Naive thymus-derived CD4-positive, alpha-beta T cell (primary cell): ENCODE measurements around the gene ZNF771. TPM values are rescaled to one million over a fixed set of nuclear protein-coding genes. Genes with fewer than 3 reads are reported as not detected.

ENCODE experiments used
- ATAC-seq: fragments of 150-1000 bp; cut with Tn5 transposase; 2 replicates; pipeline ENCODE4 v1.10.0; 2021; ENCODE audit warnings: mild to moderate bottlenecking, moderate library complexity
- CTCF ChIA-PET: fragments of 350-600 bp; sonication (Branson Sonifier 250); formaldehyde crosslinking; loops from one replicate; lab custom pipeline; 2021; ENCODE audit warnings: antibody characterized with exemption; lab: Charles Lee
- POLR2A ChIA-PET: fragments of 350-600 bp; sonication (Branson Sonifier 250); formaldehyde crosslinking; loops from one replicate; lab custom pipeline; 2021; ENCODE audit warnings: antibody characterized with exemption, inconsistent platforms; lab: Charles Lee
- DNase-seq, 9 donors: peaks; one replicate each; pipeline versions ENCODE4 v3.0.0 to v3.0.0-alpha.2; 2020 to 2022; ENCODE audit warnings: mixed read lengths in 1 of 9
- H3K27ac ChIP-seq: one replicate; pipeline ENCODE4 v1.7.0; 2013; ENCODE audit warnings: mild to moderate bottlenecking, low read depth, low read length, moderate library complexity
- H3K27me3 ChIP-seq, 2 donors: one replicate each; pipeline ENCODE4 v1.7.0; 2013; ENCODE audit warnings: low read length in 2 of 2, mild to moderate bottlenecking in 2 of 2, moderate library complexity in 2 of 2; ENCODE audit not compliant: control insufficient read depth in 2 of 2, insufficient read depth in 2 of 2
- H3K36me3 ChIP-seq, 3 experiments: 1 replicate in 2 of 3; 2 replicates in 1 of 3; pipeline ENCODE4 v1.7.0; 2013; ENCODE audit warnings: low read length in 3 of 3, mild to moderate bottlenecking in 3 of 3, moderate library complexity in 1 of 3; ENCODE audit not compliant: insufficient read depth in 3 of 3, control insufficient read depth in 2 of 3
- H3K4me1 ChIP-seq, 2 donors: one replicate each; pipeline ENCODE4 v1.7.0; 2013; ENCODE audit warnings: low read length in 2 of 2, mild to moderate bottlenecking in 2 of 2, moderate library complexity in 1 of 2; ENCODE audit not compliant: control insufficient read depth in 2 of 2, insufficient read depth in 2 of 2
- H3K4me3 ChIP-seq: 2 replicates; pipeline ENCODE4 v1.7.0; 2013; ENCODE audit warnings: mild to moderate bottlenecking, low read length
- H3K9me3 ChIP-seq, 3 experiments: 1 replicate in 2 of 3; 2 replicates in 1 of 3; pipeline ENCODE4 v1.7.0; 2013; ENCODE audit warnings: low read length in 3 of 3; ENCODE audit not compliant: control insufficient read depth in 2 of 3
- H3K27ac Mint-ChIP-seq, 9 donors: one replicate each; pipeline ENCODE4 v1.8.0; 2020 to 2022; ENCODE audit warnings: mixed read lengths in 9 of 9, mild to moderate bottlenecking in 8 of 9, moderate library complexity in 5 of 9, inconsistent platforms in 2 of 9
- H3K27me3 Mint-ChIP-seq, 5 donors: one replicate each; pipeline ENCODE4 v1.8.0; 2021 to 2022; ENCODE audit warnings: mixed read lengths in 5 of 5, mild to moderate bottlenecking in 1 of 5
- H3K36me3 Mint-ChIP-seq, 5 donors: one replicate each; pipeline ENCODE4 v1.8.0; 2020 to 2022; ENCODE audit warnings: mixed read lengths in 5 of 5, mild to moderate bottlenecking in 3 of 5, inconsistent platforms in 1 of 5
- H3K4me1 Mint-ChIP-seq, 7 donors: one replicate each; pipeline ENCODE4 v1.8.0; 2020 to 2022; ENCODE audit warnings: mixed read lengths in 7 of 7, mild to moderate bottlenecking in 3 of 7, inconsistent platforms in 1 of 7
- H3K4me3 Mint-ChIP-seq, 10 donors: one replicate each; pipeline ENCODE4 v1.8.0; 2020 to 2022; ENCODE audit warnings: mild to moderate bottlenecking in 10 of 10, mixed read lengths in 10 of 10, moderate library complexity in 6 of 10, inconsistent platforms in 2 of 10
- H3K9me3 Mint-ChIP-seq, 11 donors: one replicate each; pipeline ENCODE4 v1.8.0; 2020 to 2022; ENCODE audit warnings: mixed read lengths in 11 of 11, mild to moderate bottlenecking in 4 of 11, inconsistent platforms in 1 of 11, moderate library complexity in 1 of 11
- intact Hi-C, 2 donors: fragments of 100-400 bp; cut with micrococcal nuclease; formaldehyde crosslinking; loops; one replicate each; pipeline ENCODE4 v1.15.1; 2023
- polyA plus RNA-seq, 2 donors: library from polyadenylated mRNA; unstranded; fragments of 300-500 nt; fragmentation: Illumina TruSeq; gene quantifications; one replicate each; pipeline ENCODE4 v1.2.3, GENCODE V29; 2021
- total RNA-seq, 6 experiments: library from RNA in 5 of 6; stranded (reverse) in 5 of 6; gene quantifications; 1 replicate in 5 of 6; 2 replicates in 1 of 6; pipeline ENCODE4 v1.2.3 and lab custom pipeline; 2021 to 2026

The ZNF771 gene
- total RNA-seq (1 to 10 TPM; 1.2 to 9.0 (median 4.5) TPM), polyA plus RNA-seq (1 to 10 TPM; 3.1 to 9.4 TPM), total RNA-seq (lab: John Stamatoyannopoulos, UW) (1.9 reads per million, percentile 8 among the genes with 10 or more reads in this experiment)

DNA sequence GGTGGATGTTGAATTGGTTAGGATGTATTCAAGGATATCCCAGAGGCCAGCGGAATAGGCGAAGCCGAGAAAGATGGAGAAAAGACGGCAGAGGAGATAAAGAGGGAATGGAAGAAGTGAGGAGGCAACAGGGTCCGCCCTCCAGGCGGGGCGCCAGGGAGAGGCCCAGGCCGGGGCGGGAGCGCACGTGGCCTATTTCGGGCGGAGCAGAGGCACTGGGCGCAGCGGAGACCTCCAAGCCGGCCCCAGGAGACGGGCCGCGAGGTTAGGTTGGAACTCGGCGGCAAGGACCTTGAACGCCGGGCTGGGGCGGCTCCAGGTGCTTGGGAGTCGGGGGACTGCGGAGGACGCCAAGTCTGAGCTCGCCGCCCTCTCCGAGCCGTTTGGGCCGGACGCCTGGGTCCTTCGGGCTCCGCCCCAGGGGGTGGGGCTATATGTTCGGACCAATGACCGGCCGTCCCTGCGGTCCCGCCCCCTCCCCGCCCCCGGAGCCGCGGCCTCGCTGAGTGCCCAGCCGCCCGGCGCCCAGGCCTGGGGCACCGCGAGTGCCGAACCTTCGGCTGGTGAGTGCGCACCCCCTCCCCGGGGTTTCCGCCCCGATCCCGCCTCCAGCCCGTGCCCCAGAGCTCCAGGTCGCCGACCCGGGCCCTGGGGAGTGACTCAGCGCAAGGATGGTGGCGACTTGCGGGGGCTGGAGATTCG lies at the start of gene ZNF771:
Gene ZNF771, plus strand, starts transcription at position 505 of the 702 bp plus-strand sequence. CDS start 448 bp downstream, outside the sequence.
- peaks cover 21 to 31% (median 27%) of the 10 kb centered on the region in 7 donors for H3K4me1 Mint-ChIP-seq
- H3K9me3 Mint-ChIP-seq: peaks cover 0 to 5% (median 0%) of the 10 kb centered on the region in 11 donors
- Histone ChIP-seq H3K4me3 (peak within 1 kb of the TSS; percentile 85), H3K9me3 (no peaks in the 10 kb centered on the region), H3K27me3 (no peaks in the 10 kb centered on the region), H3K36me3 (peaks cover 0 to 10% (median 0%) of the 10 kb centered on the region in 3 experiments), H3K4me1 (peaks cover 0 to 12% of the 10 kb centered on the region in 2 donors), H3K27ac (peak within 1 kb of the TSS; percentile 74)
- intact Hi-C loops: loop anchor here (1.0 to 10.0 kb wide), 13 partner anchors 10 to 432 kb away; partner anchors contain the start of genes MAPK3 (in 2 of the 2), SEPTIN1 (in 2 of the 2), ZNF48 (in 2 of the 2) and ALDOA (in 1 of the 2)
- ChIA-PET CTCF (interaction anchor here (0.7 to 2.7 kb wide), 10 partner anchors 9 to 495 kb away, joined by 3 to 11 read pairs (median 4); partner anchors contain the start of genes DCTPP1, SEPTIN1, TBC1D10B and ZNF48), POLR2A (interaction anchor here (0.5 to 9.0 kb wide), 22 partner anchors 9 to 340 kb away, joined by 3 to 156 read pairs (median 4); partner anchors contain the start of genes CD2BP2, DCTPP1, SEPTIN1 and TBC1D10B)
- ATAC-seq (peak; percentile 93), DNase-seq (peak; percentile 66 to 93 (median 69))
- peak within 1 kb of the TSS; percentile 87 to 100 (median 97) for H3K4me3 Mint-ChIP-seq
- H3K27me3 Mint-ChIP-seq: peaks cover 0 to 4% (median 0%) of the 10 kb centered on the region in 5 donors
- H3K27ac Mint-ChIP-seq: peak within 1 kb of the TSS; percentile 83 to 97 (median 95)
- peaks cover 0 to 5% (median 4%) of the 10 kb centered on the region in 5 donors for H3K36me3 Mint-ChIP-seq

DNA sequence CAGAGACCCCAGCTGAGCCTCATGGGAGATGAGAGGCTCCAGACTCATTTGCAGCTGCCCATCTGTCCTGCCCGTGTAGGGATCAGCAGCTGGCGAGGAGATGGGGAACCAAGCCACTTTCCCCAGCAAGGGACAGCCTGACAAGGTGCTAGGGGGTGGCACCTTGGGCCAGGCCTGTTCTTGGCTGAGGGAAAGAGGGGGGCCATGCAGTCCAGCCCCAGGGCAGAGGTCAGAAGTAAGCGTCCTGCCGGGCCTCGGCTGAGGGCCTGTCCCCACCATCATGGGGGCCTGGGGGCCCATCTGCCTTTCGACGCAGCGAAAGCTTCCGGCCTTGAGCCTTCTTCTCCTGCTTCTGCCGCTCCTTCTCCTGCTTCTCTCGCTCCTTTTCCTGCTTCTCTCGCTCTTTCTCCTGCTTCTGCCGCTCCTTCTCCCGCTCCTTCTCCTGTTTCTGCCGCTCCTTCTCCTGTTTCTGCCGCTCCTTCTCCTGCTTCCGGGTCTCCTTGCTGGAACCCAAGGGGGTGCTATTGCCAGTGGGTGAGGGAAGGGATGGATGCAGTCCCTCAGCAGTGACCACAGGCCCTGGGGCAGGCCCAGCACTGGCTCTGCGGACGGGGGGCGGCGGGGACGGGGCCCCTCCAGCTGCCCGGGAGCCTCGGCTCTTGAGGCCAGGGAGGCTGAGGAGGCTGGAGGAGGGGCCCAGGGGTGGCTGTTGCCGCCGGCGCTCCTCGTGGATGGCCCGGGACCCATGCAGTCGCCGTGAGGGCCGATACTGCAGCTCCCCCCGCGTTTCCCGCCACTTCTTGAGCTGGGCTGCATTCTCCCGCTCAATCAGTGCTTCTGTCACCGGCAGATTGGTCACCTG lies 49.5 kb upstream of the ZNF771 start:
- intact Hi-C loops: no loop called here
- H3K27ac Mint-ChIP-seq: peak overlapping the region in 3 of 9 donors; percentile 61 to 98 (median 70)

DNA sequence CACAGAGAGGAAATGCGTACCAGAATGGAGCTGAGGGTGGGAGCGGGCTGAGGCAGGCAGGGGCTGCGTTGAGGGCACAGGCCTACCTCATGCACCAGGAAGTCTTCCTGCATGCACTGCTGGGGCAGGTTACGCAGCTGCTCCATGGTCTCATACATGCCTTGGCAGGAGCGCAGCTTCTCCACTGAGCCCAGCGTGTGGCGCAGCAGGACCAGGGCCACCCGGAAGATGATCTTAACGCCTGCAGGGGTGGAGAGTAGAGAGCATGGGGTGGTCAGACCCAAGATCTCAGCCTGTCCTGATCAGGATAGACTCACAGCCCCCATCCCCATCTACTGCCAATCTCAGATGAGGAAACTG lies 48.8 kb upstream of the ZNF771 start:
- Mint-ChIP-seq H3K4me1 (peaks cover 10 to 31% (median 28%) of the 10 kb centered on the region in 7 donors), H3K9me3 (no peaks in the 10 kb centered on the region), H3K27me3 (peaks cover 0 to 2% (median 0%) of the 10 kb centered on the region in 5 donors), H3K36me3 (peaks cover 4 to 31% (median 12%) of the 10 kb centered on the region in 5 donors), H3K27ac (peak overlapping the region in 1 of 9 donors; percentile 54), H3K4me3 (no peak overlapping the region)
- no peaks in the 10 kb centered on the region for H3K9me3 ChIP-seq
- H3K4me3 ChIP-seq: no peak overlapping the region
- H3K27ac ChIP-seq: no peak overlapping the region
- ATAC-seq (no peak), DNase-seq (no peak)
- H3K4me1 ChIP-seq: peaks cover 16% of the 10 kb centered on the region in 2 donors
- POLR2A ChIA-PET: interaction anchor here (0.6 to 2.2 kb wide), 2 partner anchors 24 to 26 kb away, joined by 3 to 10 read pairs; partner anchors contain the start of gene SEPTIN1
- intact Hi-C loops: no loop called here
- H3K27me3 ChIP-seq: no peaks in the 10 kb centered on the region
- CTCF ChIA-PET: no interaction called here
- H3K36me3 ChIP-seq: peaks cover 0 to 52% (median 0%) of the 10 kb centered on the region in 3 experiments

More for the DNA sequence above, 49.5 kb upstream of the ZNF771 start:
- CTCF ChIA-PET: no interaction called here
- no peak for ATAC-seq
- DNase-seq: peak in 1 of 9 donors; percentile 2
- POLR2A ChIA-PET: interaction anchor here (1.0 to 4.9 kb wide), 4 partner anchors 11 to 24 kb away, joined by 4 to 22 read pairs (median 8); partner anchors contain the start of genes SEPTIN1 and TBC1D10B
- Mint-ChIP-seq H3K36me3 (peaks cover 4 to 30% (median 6%) of the 10 kb centered on the region in 5 donors), H3K4me1 (peaks cover 10 to 36% (median 27%) of the 10 kb centered on the region in 7 donors), H3K4me3 (no peak overlapping the region), H3K27me3 (peaks cover 0 to 2% (median 0%) of the 10 kb centered on the region in 5 donors), H3K9me3 (no peaks in the 10 kb centered on the region)
- no peak overlapping the region for H3K4me3 ChIP-seq
- no peaks in the 10 kb centered on the region for H3K27me3 ChIP-seq
- no peak overlapping the region for H3K27ac ChIP-seq
- peaks cover 16 to 18% of the 10 kb centered on the region in 2 donors for H3K4me1 ChIP-seq
- H3K9me3 ChIP-seq: no peaks in the 10 kb centered on the region
- peaks cover 0 to 54% (median 3%) of the 10 kb centered on the region in 3 experiments for H3K36me3 ChIP-seq

GRCh38 chr16:30358990-30359870 lies 48.2 kb upstream of the ZNF771 start:
- ATAC-seq (no peak), DNase-seq (peak in 1 of 9 donors; percentile 8)
- ChIA-PET CTCF (interaction anchor here (0.9 kb wide), 1 partner anchor 13 kb away, joined by 3 read pairs; no protein-coding TSS in a partner anchor), POLR2A (interaction anchor here (0.6 to 2.2 kb wide), 4 partner anchors 11 to 26 kb away, joined by 3 to 10 read pairs (median 4); partner anchors contain the start of genes SEPTIN1 and TBC1D10B)
- Histone ChIP-seq H3K27ac (no peak overlapping the region), H3K27me3 (no peaks in the 10 kb centered on the region), H3K4me3 (no peak overlapping the region), H3K36me3 (peaks cover 0 to 47% (median 0%) of the 10 kb centered on the region in 3 experiments), H3K9me3 (no peaks in the 10 kb centered on the region), H3K4me1 (peaks cover 10% of the 10 kb centered on the region in 2 donors)
- Mint-ChIP-seq H3K27me3 (peaks cover 0 to 2% (median 0%) of the 10 kb centered on the region in 5 donors), H3K36me3 (peaks cover 4 to 30% (median 12%) of the 10 kb centered on the region in 5 donors), H3K4me1 (peaks cover 10 to 25% (median 21%) of the 10 kb centered on the region in 7 donors), H3K27ac (peak overlapping the region in 2 of 9 donors; percentile 43 to 54), H3K4me3 (no peak overlapping the region), H3K9me3 (no peaks in the 10 kb centered on the region)
- intact Hi-C loops: no loop called here

DNA sequence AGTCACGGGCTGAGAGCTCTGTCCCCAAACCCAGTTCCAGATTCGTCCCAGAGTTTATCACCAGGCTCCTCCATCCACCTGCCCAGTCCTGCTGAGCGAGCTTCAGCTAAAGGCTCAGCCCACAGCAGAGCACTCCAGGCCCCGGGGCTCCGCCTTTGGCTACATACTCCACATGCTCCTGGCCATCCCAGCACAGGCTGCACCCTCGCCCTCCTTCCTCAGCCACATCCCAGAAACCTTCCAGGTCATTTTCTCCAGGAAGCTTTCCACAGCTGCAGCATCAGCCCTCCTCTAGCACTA lies 47.6 kb upstream of the ZNF771 start:
- DNase-seq (peak in 1 of 9 donors; percentile 2), ATAC-seq (no peak)
- peak overlapping the region in 2 of 9 donors; percentile 13 to 65 for H3K27ac Mint-ChIP-seq
- H3K36me3 ChIP-seq: peaks cover 0 to 51% (median 0%) of the 10 kb centered on the region in 3 experiments
- H3K27ac ChIP-seq: no peak overlapping the region
- no peaks in the 10 kb centered on the region for H3K9me3 ChIP-seq
- intact Hi-C loops: no loop called here
- H3K27me3 ChIP-seq: no peaks in the 10 kb centered on the region
- H3K4me3 Mint-ChIP-seq: no peak overlapping the region
- H3K4me1 Mint-ChIP-seq: peaks cover 10 to 26% (median 21%) of the 10 kb centered on the region in 7 donors
- peaks cover 4 to 29% (median 16%) of the 10 kb centered on the region in 5 donors for H3K36me3 Mint-ChIP-seq
- H3K9me3 Mint-ChIP-seq: no peaks in the 10 kb centered on the region
- ChIA-PET CTCF (interaction anchor here (0.9 kb wide), 1 partner anchor 12 kb away, joined by 3 read pairs; no protein-coding TSS in a partner anchor), POLR2A (interaction anchor here (0.9 to 2.2 kb wide), 3 partner anchors 10 to 23 kb away, joined by 3 to 10 read pairs (median 5); partner anchors contain the start of genes SEPTIN1 and TBC1D10B)
- peaks cover 0 to 2% (median 0%) of the 10 kb centered on the region in 5 donors for H3K27me3 Mint-ChIP-seq
- H3K4me3 ChIP-seq: no peak overlapping the region
- peaks cover 5 to 7% of the 10 kb centered on the region in 2 donors for H3K4me1 ChIP-seq
